ENCODE measurements around the gene WRNIP1. TPM values are rescaled to one million over a fixed set of nuclear protein-coding genes. Genes with fewer than 3 reads are reported as not detected.
"Not testable (repeated sequence)": the region's sequence is repeated elsewhere in the genome, so short reads cannot be mapped to it uniquely, and the experiment has no call there.

Gene WRNIP1
- total and polyA plus RNA-seq, 2 of the 8 experiments (the other 6 are each of a cell fraction or from before 2014, with no cell fraction given) = 38.2 to 39.2 TPM

- peak in 2 of 3 experiments; percentile 14 to 43; a peak in 2 of 4 replicates for TF ChIP-seq CTCF (IDR thresholded peaks at IDR 0.05; ENCODE audit: control extremely low read depth in 1 of 3, insufficient read depth in 1 of 3, low read depth in 1 of 3, low read length in 3 of 3)
- no peak for TF ChIP-seq RNF2 (IDR thresholded peaks at IDR 0.05; ENCODE audit: borderline replicate concordance, low read depth, low read length, missing control alignments, poor library complexity, severe bottlenecking)
- TF ChIP-seq CHD1 (IDR thresholded peaks at IDR 0.05; ENCODE audit: low read depth, low read length) = no peak
- TF ChIP-seq, protein P1, sequence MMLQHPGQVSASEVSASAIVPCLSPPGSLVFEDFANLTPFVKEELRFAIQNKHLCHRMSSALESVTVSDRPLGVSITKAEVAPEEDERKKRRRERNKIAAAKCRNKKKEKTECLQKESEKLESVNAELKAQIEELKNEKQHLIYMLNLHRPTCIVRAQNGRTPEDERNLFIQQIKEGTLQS (IDR thresholded peaks at IDR 0.05; ENCODE audit: insufficient read depth, low read depth, low read length) = no peak
Observed at GRCh38 chr6:2760882-2761842, 4.0 kb upstream of the WRNIP1 start (continued).

DNA sequence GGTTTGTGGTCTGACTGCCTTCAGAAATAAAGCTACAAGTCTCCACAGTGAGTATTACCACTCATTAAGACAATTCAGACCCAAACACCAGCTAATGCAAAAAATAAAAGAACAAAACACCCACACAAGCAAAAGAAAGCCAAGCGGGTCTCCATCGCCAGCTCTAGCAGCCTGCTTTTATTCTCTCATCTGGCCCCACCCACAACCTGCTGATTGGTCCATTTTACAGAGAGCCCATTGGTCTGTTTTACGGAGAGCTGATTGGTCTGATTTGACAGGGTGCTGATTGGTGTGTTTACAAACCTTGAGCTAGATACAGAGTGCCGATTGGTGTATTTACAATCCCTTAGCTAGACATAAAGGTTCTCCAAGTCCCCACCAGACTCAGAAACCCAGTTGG, 2.3 kb upstream of the WRNIP1 start:
- CTCF ChIA-PET (ENCODE audit: partially characterized antibody) = interaction anchor here (0.8 to 9.0 kb wide), 7 partner anchors 11 to 213 kb away, joined by 3 to 163 read pairs (median 4); partner anchors contain the start of genes MYLK4 and SERPINB1
- H3K18ac ChIP-seq (ENCODE audit: extremely low read depth, low read length); H4K91ac ChIP-seq (replicated peaks; ENCODE audit: insufficient read length, low read length): not testable (repeated sequence)

More for the DNA sequence above, 2.3 kb upstream of the WRNIP1 start:
- H4K5ac ChIP-seq (ENCODE audit: insufficient read length, low read depth, low read length); H2BK12ac ChIP-seq (ENCODE audit: low read depth, low read length); H2BK15ac ChIP-seq (ENCODE audit: low read length); H3K4ac ChIP-seq (replicated peaks; ENCODE audit: insufficient read length, low read depth, low read length); FAIRE-seq; H4K8ac ChIP-seq (ENCODE audit: extremely low read depth, insufficient read depth, low read length); H2BK120ac ChIP-seq (replicated peaks; ENCODE audit: low read depth, low read length); H3K14ac ChIP-seq (ENCODE audit: insufficient read length); H3K36me3 ChIP-seq (ENCODE audit: control insufficient read depth in 2 of 4, insufficient read depth in 4 of 4, low read length in 3 of 4); H3K4me3 ChIP-seq (ENCODE audit: extremely low read depth in 1 of 4, insufficient read depth in 2 of 4, low read depth in 3 of 4, low read length in 4 of 4); H3K27me3 ChIP-seq (replicated peaks in 1 of 4; ENCODE audit: control insufficient read depth in 3 of 4, extremely low read depth in 1 of 4, insufficient read depth in 3 of 4, low read length in 3 of 4); H3K4me1 ChIP-seq (replicated peaks in 1 of 4; ENCODE audit: control insufficient read depth in 3 of 4, insufficient read depth in 4 of 4, low read length in 3 of 4); H3K79me1 ChIP-seq (ENCODE audit: low read depth, low read length); H2AK5ac ChIP-seq (ENCODE audit: low read depth, low read length); H2BK5ac ChIP-seq (ENCODE audit: low read depth, low read length); H3K23ac ChIP-seq (ENCODE audit: insufficient read length); H3K4me2 ChIP-seq (ENCODE audit: insufficient read depth in 1 of 2, low read depth in 2 of 2, low read length in 2 of 2); H3K9ac ChIP-seq (replicated peaks in 1 of 4; ENCODE audit: extremely low read depth in 1 of 4, low read depth in 3 of 4, low read length in 3 of 4); DNase-seq (ENCODE audit: low read depth in 1 of 2, low spot score in 2 of 2); H2BK20ac ChIP-seq (ENCODE audit: low read length); H3K9me3 ChIP-seq (ENCODE audit: insufficient read depth in 2 of 2, low read depth in 1 of 2, low read length in 1 of 2); H3K27ac ChIP-seq (ENCODE audit: low read depth, low read length); H2AFZ ChIP-seq (ENCODE audit: low read length); H3K56ac ChIP-seq (replicated peaks; ENCODE audit: insufficient read length, low read depth, low read length): not testable (repeated sequence)
- peaks cover 10 to 11% of the 10 kb centered on the region in 2 experiments for H4K20me1 ChIP-seq (replicated peaks in 1 of 2; ENCODE audit: control insufficient read depth in 1 of 2, insufficient read depth in 2 of 2, low read length in 2 of 2)
- WGBS, 2 experiments (ENCODE audit: extremely low coverage in 1 of 2, insufficient coverage in 1 of 2, insufficient read length in 1 of 2, insufficient replicate concordance in 2 of 2, low coverage in 1 of 2, low lambda C conversion rate in 2 of 2, missing lambda C conversion rate in 1 of 2) = 91% methylated on average over 4 of the region's 4 CpGs; no CpG with 5 or more reads in 1 of the 2 experiments
- POLR2A ChIA-PET (ENCODE audit: partially characterized antibody) = interaction anchor here (1.1 kb wide), 1 partner anchor 9 kb away, joined by 3 read pairs; no protein-coding TSS in a partner anchor
- H3K23me2 ChIP-seq (ENCODE audit: low read depth, low read length) = peaks cover 11% of the 10 kb centered on the region
- H3K79me2 ChIP-seq (ENCODE audit: control insufficient read depth in 1 of 2, insufficient read depth in 2 of 2, low read length in 2 of 2) = peaks cover 13 to 18% of the 10 kb centered on the region in 2 experiments

Data from H1 (cell line).